Left cardiac atrium (tissue), 4 donors: ENCODE data around the gene TUBB3. TPM values are rescaled to one million over a fixed set of nuclear protein-coding genes. Genes with fewer than 3 reads are reported as not detected.

Source experiments
- ATAC-seq, 2 donors: fragments of 200-7000 bp; cut with Tn5 transposase; one replicate each; pipeline ENCODE4 v1.9.1; 2020; ENCODE audit warnings: mild to moderate bottlenecking in 2 of 2, moderate library complexity in 2 of 2
- DNase-seq: peaks from one replicate; pipeline ENCODE4 v3.0.0-alpha.2; 2020
- intact Hi-C, 2 donors: fragments of 100-400 bp; cut with DNase I; formaldehyde crosslinking; loops; one replicate each; pipeline versions ENCODE4 v1.14.1 to v1.15.1; 2022 to 2023
- total RNA-seq, 2 donors: library from RNA; stranded (reverse); fragmentation: NEBNext Ultra II Directional; extraction: Animal tissue kit (Norgen Biotek cat#: 25700); gene quantifications; one replicate each; pipeline ENCODE4 v1.2.1, GENCODE V29; 2021
- donor health status: DM: no; HTN: yes; CAD: no.
- donor health status: DM: no; HTN: yes; CAD: no; lungs with severe emphysema.
- donor health status: DM: yes; HTN: yes; CAD: no.
- donor health status: Dilated cardiomyopathy.

TUBB3 gene
- total RNA-seq, 2 donors from 2014 or later: 3.9 to 8.8 TPM

DNA sequence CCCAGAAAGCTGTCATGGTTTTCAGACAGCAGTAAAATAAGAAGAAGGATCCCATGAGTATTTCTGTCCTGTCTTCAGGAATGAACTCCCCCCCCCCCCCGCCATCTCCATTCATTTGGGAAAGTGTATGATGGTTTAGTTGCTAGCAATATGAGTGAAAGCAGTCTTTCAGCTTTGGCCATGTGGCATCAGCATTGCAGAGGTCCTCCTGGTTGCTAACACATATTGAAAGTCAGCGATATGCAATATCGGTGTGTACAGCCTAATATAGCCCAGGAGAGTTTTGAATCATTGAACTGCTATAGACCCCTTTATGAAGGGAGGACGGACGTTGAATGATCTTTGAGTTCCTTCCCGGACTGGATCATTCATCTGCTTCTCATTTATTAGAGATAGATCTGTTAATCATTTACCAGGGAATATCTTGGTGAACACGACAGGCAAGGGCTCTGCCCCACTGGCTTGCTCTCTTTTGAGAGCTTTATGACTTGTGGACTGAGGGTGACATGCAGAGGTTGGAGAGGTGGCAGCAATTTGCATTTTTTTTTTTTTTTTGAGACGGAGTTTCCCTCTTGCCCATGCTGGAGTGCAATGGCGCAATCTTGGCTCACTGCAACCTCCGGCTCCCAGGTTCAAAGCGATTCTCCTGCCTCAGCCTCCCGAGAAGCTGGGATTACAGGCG, 50.7 kb downstream of the TUBB3 start:
- DNase-seq (no peak), ATAC-seq (no peak)
- intact Hi-C loops: no loop called here

DNA sequence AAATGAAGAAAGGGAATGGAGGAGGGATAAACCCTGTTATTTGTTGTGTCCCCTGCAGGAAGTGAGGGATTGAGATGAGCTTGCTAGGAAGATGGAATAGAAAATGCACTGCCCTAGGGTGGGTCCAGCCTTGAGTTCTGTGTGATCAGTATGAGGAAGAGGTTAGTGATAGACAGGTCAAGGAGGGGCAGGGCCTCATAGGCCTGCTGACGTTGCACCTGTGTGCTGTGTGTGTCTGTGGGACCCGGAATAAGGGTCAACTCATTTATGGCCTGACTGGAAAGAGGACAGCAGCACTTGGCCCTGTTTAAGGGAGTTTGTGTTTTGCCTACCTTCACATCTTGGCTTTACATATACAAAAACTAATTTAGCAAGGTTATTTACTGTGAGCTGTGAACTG, 51.7 kb downstream of the TUBB3 start:
- DNase-seq: no peak
- ATAC-seq: no peak
- intact Hi-C loops: no loop called here

DNA sequence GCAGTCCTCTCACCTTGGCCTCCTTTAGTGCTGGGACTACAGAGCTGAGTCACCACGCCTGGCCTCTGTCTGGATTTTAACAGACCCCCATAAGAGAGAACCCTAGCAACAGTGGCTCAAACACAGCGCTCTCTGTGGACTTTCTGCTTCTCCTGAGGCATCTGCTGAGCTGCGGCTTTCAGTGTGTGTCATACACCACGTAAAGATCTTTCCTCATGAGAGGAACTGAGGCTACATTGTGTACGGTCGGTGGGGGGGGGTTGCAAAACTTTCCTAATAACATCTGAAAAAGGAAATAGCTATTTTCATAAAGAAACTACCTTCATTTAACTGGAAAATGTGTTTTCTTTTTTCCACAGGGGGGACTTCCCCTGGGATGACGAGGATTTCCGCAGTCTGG, 58.3 kb downstream of the TUBB3 start:
- ATAC-seq (no peak), DNase-seq (no peak)
- intact Hi-C loops: no loop called here

DNA sequence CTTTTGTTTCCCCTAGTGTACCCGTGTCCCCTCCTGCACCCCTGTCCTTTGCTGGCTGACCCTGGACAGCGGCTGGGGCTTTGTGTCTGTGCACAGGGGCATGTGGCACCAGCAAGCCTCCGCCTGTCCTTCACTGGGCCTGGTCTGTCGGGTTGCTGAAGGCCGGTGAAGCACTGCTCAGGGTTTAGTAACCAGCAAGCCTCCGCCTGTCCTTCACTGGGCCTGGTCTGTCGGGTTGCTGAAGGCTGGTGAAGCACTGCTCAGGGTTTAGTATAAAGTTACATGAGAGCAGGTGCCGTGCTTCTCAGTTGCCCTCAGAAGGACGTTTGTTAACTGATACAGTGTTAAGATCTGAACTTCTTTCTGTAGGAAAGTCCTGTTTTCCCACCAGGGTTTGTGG, 59.2 kb downstream of the TUBB3 start:
- DNase-seq: no peak
- intact Hi-C loops: no loop called here
- no peak for ATAC-seq

DNA sequence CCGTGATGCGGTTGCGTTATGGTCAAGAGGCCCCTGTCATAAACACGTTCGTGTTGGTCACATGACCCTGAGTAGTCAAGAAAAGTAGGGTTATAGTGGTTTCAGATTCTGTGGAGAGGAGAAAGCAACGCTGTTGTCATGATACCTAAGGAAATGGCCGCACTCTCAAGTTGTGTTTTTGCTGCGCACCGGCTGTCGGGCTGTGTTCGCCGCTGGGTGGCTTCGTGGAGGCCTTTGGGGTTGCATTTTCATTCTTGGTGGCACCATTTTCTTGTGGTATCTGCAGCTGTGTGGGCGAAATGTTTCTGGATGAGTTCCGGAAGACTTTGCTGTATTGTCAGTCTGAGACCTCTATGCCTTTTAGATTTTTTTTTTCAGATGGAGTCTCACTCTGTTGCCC, 60.4 kb downstream of the TUBB3 start:
- intact Hi-C loops: no loop called here
- ATAC-seq (no peak), DNase-seq (no peak)

DNA sequence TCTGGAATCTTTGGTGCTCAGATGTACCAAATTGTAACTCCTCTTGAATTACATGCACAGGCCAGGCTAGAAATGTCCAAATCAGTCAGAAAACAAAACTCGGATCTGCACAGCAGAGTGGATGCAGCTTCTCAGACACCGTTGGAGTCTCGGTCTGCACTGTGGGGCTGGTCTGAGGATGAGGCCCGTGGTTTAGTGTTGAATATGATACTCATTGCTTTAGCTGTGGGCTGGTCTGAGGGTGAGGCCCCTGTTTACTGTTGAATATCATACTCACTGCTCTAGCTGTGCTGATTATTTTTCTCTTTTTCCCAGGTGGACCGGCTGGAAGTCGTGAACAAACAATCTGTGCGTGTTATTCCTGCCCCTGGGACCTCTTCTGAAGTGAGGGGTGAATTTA, 61.1 kb downstream of the TUBB3 start:
- no peak for DNase-seq
- ATAC-seq: no peak
- intact Hi-C loops: no loop called here

DNA sequence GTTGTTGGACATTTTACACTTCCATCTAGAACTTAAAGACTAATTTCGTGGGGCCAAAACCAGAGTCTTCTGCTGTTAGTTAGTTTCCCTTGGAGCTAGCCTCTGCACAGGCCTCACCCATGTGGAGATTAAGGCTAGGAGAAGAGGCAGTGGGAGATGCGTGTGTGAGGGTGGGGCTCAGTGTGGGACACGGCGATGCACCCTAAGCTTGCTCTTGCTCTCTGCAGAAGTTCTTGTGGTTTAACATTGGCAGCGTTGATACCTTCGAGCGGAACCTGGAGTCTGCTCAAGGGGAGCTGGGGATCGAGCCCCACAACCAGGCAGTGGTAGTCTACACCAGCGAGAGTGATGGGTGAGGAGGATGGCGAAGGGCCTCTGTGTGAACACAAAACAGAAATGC, 62.1 kb downstream of the TUBB3 start:
- ATAC-seq: no peak
- no peak for DNase-seq
- intact Hi-C loops: no loop called here

Other genes with a start within 250 kb of the TUBB3 start
- 10 to 100 TPM; 22.6 to 28.0 TPM for gene CDK10, start 236.7 kb upstream of the TUBB3 start, total RNA-seq
- gene SPATA2L, start 221.6 kb upstream of the TUBB3 start, total RNA-seq: 1 to 10 TPM; 4.5 to 7.1 TPM
- gene VPS9D1, start 202.4 kb upstream of the TUBB3 start, total RNA-seq: 10 to 100 TPM; 11.6 to 12.6 TPM
- 10 to 100 TPM; 11.9 to 18.2 TPM for gene ZNF276, start 201.8 kb upstream of the TUBB3 start, total RNA-seq
- gene FANCA, start 106.7 kb upstream of the TUBB3 start, total RNA-seq: 1 to 10 TPM; 3.6 to 4.4 TPM
- gene SPIRE2, start 94.9 kb upstream of the TUBB3 start, total RNA-seq: 1 to 10 TPM; 1.2 to 2.0 TPM
- gene TCF25, start 49.8 kb upstream of the TUBB3 start, total RNA-seq: 100 to 1,000 TPM in 1 of 2 donors, 10 to 100 TPM in 1; 85.7 to 131 TPM
- 1 to 10 TPM; 1.9 to 2.3 TPM for gene MC1R, start 4.5 kb upstream of the TUBB3 start, total RNA-seq
- gene DEF8, start 25.4 kb downstream of the TUBB3 start, total RNA-seq: 10 to 100 TPM; 46.3 to 50.5 TPM
- gene DBNDD1, start 96.1 kb downstream of the TUBB3 start, total RNA-seq: 1 to 10 TPM; 2.2 to 2.6 TPM
- gene PRDM7, start 154.0 kb downstream of the TUBB3 start, total RNA-seq: not detected